ENCODE results near the gene BTG2. TPM values are rescaled to one million over a fixed set of nuclear protein-coding genes. Genes with fewer than 3 reads are reported as not detected.
"Not testable (repeated sequence)": the region's sequence is repeated elsewhere in the genome, so short reads cannot be mapped to it uniquely, and the experiment has no call there.

BTG2 gene, protein sequence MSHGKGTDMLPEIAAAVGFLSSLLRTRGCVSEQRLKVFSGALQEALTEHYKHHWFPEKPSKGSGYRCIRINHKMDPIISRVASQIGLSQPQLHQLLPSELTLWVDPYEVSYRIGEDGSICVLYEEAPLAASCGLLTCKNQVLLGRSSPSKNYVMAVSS
- total RNA-seq: 10 to 100 TPM; 58.6 to 58.9 TPM

DNA sequence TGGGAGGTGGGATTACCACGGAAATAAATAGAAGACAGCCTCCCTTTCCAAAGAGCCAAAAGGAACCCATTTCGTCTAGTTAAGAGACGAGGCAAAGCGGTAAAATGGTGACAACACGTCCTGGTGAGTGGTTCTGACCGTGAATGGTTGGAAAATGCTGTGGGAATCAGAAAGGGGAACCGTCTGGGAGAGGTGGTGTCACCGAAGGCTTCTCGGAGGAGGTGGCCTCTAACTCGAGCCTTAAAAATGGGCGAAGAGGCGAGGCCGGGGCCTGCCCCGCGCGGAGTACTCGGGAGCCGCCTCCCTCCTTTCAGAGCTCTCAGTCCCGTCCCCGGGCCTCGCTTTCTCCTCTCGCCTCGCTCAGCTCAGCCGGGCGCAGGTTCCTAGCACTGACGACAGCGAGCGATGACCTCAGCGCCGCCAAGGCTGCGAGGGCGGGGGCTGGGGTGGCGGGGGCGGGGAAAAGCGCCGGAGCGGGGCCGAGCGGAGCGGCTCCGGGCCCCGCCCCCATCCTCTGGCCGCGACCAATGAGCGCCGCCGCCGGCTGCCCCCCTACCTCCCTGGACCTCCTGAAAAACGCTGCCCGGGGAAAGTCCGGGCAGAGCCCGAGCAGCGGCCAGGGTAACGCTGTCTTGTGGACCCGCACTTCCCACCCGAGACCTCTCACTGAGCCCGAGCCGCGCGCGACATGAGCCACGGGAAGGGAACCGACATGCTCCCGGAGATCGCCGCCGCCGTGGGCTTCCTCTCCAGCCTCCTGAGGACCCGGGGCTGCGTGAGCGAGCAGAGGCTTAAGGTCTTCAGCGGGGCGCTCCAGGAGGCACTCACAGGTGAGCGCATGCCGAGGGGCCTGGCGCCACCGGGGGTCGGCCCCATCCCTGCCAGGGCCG, at the start of gene BTG2:
Gene BTG2 (plus strand): TSS at position 601 of the 890 bp plus-strand sequence. CDS start 88 bp downstream, at position 689.
- peak; percentile 93 for DNase-seq
- no peaks in the 10 kb centered on the region for H3K27me3 Mint-ChIP-seq (ENCODE audit: low read depth)
- POLR2A ChIA-PET: interaction anchor here (1.2 to 7.3 kb wide), 6 partner anchors 12 to 35 kb away, joined by 6 to 376 read pairs (median 70); no protein-coding TSS in a partner anchor
- peaks cover 67% of the 10 kb centered on the region for H3K4me1 Mint-ChIP-seq (ENCODE audit: low read depth)
- H3K9me3 Mint-ChIP-seq (ENCODE audit: insufficient read depth): no peaks in the 10 kb centered on the region
- H3K4me3 Mint-ChIP-seq: peak within 1 kb of the TSS; percentile 86
- peaks cover 42% of the 10 kb centered on the region for H3K36me3 Mint-ChIP-seq (ENCODE audit: low read depth)
- CTCF ChIA-PET: interaction anchor here (1.6 to 9.4 kb wide), 9 partner anchors 10 to 183 kb away, joined by 4 to 222 read pairs (median 74); no protein-coding TSS in a partner anchor
- H3K27ac Mint-ChIP-seq: peak within 1 kb of the TSS; percentile 89
- ATAC-seq: peak; percentile 80

DNA sequence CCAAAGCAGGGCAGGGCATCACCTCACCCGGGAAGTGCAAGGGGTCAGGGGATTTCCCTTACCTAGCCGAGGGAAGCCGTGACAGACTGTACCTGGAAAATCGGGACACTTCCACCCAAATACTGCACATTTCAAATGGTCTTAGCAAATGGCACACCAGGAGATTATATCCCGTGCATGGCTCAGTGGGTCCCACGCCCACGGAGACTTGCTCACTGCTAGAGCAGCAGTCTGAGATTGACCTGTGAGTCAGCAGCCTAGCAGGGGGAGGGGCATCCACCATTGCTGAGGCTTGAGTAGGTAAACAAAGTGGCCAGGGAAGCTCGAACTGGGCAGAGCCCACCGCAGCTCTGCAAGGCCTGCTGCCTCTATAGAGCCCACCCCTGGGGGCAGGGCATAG, 48.7 kb upstream of the BTG2 start:
- H3K27me3 Mint-ChIP-seq (ENCODE audit: low read depth): peaks cover 51% of the 10 kb centered on the region
- H3K4me3 Mint-ChIP-seq; H3K27ac Mint-ChIP-seq; H3K36me3 Mint-ChIP-seq (ENCODE audit: low read depth); H3K9me3 Mint-ChIP-seq (ENCODE audit: insufficient read depth); H3K4me1 Mint-ChIP-seq (ENCODE audit: low read depth); DNase-seq; ATAC-seq; POLR2A ChIA-PET: not testable (repeated sequence)
- CTCF ChIA-PET: interaction anchor here (1.5 kb wide), 1 partner anchor 11 kb away, joined by 7 read pairs; no protein-coding TSS in a partner anchor

DNA sequence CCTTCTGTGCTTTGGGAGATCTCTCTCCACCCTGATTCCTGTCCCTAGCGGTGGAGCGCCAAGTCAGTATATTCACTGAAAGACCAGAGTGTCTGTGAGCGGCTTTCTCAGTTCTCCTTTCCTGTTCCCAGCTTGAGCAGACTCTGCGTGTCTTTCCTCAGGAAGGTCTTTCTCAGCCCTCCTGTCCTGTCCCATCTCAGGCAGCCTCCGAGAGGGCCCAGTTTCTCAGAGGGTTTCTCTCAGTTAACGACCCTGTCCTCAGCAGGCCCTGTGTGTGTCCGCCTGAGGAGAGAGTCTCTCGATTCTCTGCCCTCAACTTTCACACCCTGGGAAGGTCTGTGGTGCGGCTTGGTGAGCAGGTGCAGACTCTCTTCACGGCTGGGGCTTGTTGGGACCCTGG, 41.8 kb upstream of the BTG2 start:
- no peaks in the 10 kb centered on the region for H3K36me3 Mint-ChIP-seq (ENCODE audit: low read depth)
- no peaks in the 10 kb centered on the region for H3K9me3 Mint-ChIP-seq (ENCODE audit: insufficient read depth)
- no peak for ATAC-seq
- DNase-seq: no peak
- ChIA-PET CTCF (interaction anchor here (1.4 to 11.7 kb wide), 4 partner anchors 8 to 224 kb away, joined by 3 to 841 read pairs (median 4); partner anchors contain the start of gene FMOD), POLR2A (no interaction called here)
- H3K4me3 Mint-ChIP-seq: no peak overlapping the region
- H3K27me3 Mint-ChIP-seq (ENCODE audit: low read depth): peaks cover 22% of the 10 kb centered on the region
- H3K27ac Mint-ChIP-seq: no peak overlapping the region
- peaks cover 10% of the 10 kb centered on the region for H3K4me1 Mint-ChIP-seq (ENCODE audit: low read depth)

DNA sequence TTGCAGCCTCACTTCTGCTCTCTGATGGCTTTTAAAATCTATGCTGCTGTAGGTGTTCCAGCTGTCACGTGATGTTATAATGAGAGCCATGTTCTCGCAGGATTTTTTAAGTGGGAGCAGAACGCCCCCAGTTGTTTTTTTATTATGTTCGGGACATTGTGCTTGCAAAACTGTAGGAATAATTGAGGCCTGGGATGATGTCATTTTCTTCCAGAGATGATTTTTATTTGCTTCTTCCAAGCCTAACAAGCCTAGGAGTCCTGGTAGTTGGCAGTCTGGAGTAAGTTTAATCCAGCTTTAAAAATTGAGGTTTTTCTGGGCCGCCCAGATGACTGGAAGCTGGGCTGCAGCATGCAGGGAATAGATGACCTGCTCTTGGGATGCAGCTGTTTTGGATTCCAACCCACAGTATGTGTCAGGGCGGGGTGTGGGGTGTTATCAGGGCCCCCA, 41.2 kb upstream of the BTG2 start:
- Mint-ChIP-seq H3K9me3 (ENCODE audit: insufficient read depth) (no peaks in the 10 kb centered on the region), H3K27me3 (ENCODE audit: low read depth) (peaks cover 21% of the 10 kb centered on the region), H3K4me1 (ENCODE audit: low read depth) (peaks cover 10% of the 10 kb centered on the region), H3K27ac (no peak overlapping the region), H3K36me3 (ENCODE audit: low read depth) (no peaks in the 10 kb centered on the region), H3K4me3 (no peak overlapping the region)
- POLR2A ChIA-PET: no interaction called here
- CTCF ChIA-PET: interaction anchor here (1.4 to 11.7 kb wide), 5 partner anchors 9 to 225 kb away, joined by 3 to 841 read pairs (median 5); partner anchors contain the start of gene FMOD
- DNase-seq (no peak), ATAC-seq (no peak)

DNA sequence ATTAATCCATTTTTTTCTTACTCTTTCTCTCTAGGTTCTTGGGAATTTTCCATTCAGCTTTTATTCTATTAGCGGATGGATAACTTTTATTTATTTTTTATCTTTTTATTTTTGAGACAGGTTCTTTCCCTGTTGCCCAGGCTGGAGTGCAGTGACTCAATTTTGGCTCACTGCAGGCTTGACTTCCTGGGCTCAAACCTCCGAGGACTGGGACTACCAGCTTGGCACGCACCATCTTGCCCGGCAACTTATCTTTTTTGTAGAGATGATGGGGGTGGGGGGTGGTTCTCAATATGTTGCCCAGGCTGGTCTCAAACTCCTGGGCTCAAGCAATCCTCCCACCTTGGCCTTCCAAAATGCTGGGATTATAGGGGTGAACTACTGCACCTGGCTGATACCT, 39.8 kb upstream of the BTG2 start:
- ChIA-PET POLR2A (no interaction called here), CTCF (interaction anchor here (9.8 to 11.7 kb wide), 2 partner anchors 79 to 220 kb away, joined by 204 to 841 read pairs; partner anchors contain the start of gene FMOD)
- no peak for ATAC-seq
- Mint-ChIP-seq H3K9me3 (ENCODE audit: insufficient read depth) (no peaks in the 10 kb centered on the region), H3K4me3 (no peak overlapping the region), H3K27me3 (ENCODE audit: low read depth) (peaks cover 9% of the 10 kb centered on the region), H3K4me1 (ENCODE audit: low read depth) (peaks cover 17% of the 10 kb centered on the region), H3K36me3 (ENCODE audit: low read depth) (no peaks in the 10 kb centered on the region), H3K27ac (no peak overlapping the region)
- no peak for DNase-seq

DNA sequence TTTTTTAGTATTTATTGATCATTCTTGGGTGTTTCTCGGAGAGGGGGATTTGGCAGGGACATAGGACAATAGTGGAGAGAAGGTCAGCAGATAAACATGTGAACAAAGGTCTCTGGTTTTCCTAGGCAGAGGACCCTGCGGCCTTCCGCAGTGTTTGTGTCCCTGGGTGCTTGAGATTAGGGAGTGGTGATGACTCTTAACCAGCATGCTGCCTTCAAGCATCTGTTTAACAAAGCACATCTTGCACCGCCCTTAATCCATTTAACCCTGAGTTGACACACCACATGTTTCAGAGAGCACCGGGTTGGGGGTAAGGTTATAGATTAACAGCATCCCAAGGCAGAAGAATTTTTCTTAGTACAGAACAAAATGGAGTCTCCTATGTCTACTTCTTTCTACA, 39.2 kb upstream of the BTG2 start:
- CTCF ChIA-PET: interaction anchor here (1.8 to 15.3 kb wide), 7 partner anchors 20 to 228 kb away, joined by 7 to 841 read pairs (median 14); partner anchors contain the start of genes FMOD and OPTC
- H3K9me3 Mint-ChIP-seq (ENCODE audit: insufficient read depth); H3K36me3 Mint-ChIP-seq (ENCODE audit: low read depth); H3K4me3 Mint-ChIP-seq; H3K27me3 Mint-ChIP-seq (ENCODE audit: low read depth); ATAC-seq; H3K27ac Mint-ChIP-seq; DNase-seq: not testable (repeated sequence)
- POLR2A ChIA-PET: interaction anchor here (7.2 kb wide), 1 partner anchor 42 kb away, joined by 102 read pairs; the partner anchor contains the start of gene BTG2
- peaks cover 23% of the 10 kb centered on the region for H3K4me1 Mint-ChIP-seq (ENCODE audit: low read depth)

DNA sequence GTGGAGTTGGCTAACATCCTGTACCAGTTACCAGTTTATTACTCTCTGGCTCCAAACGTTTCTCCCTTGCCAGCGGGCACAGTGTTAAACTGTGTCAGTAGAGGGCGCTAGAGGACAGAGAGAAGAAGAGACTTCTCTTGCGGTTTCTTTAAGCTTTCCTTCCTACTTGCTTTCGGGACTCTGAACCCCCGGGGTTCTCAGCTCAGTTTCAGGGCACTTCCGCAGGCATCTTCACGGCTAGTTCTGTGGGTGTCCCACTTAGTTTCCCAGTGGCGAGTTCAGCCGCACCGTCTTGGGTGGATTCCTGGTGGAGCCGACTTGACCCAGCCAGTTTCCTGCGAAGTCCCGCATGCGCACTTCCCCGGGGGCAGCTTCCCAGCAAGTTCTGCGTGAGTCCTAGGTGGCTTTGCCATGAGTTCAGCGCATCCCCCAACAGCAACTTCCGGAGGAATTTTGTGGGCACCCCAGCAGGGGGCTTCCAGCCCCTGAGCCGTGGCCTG, 37.9 kb upstream of the BTG2 start:
- peak overlapping the region; percentile 82 for H3K4me3 Mint-ChIP-seq
- H3K27ac Mint-ChIP-seq: peak overlapping the region; percentile 72
- DNase-seq (peak; percentile 90), ATAC-seq (peak; percentile 66)
- no peaks in the 10 kb centered on the region for H3K9me3 Mint-ChIP-seq (ENCODE audit: insufficient read depth)
- no peaks in the 10 kb centered on the region for H3K27me3 Mint-ChIP-seq (ENCODE audit: low read depth)
- ChIA-PET POLR2A (interaction anchor here (0.8 to 8.3 kb wide), 8 partner anchors 22 to 220 kb away, joined by 3 to 102 read pairs (median 3); partner anchors contain the start of gene BTG2), CTCF (interaction anchor here (0.6 to 15.3 kb wide), 77 partner anchors 10 to 925 kb away, joined by 3 to 841 read pairs (median 5); partner anchors contain the start of genes BTG2, FMOD, LAX1 and OPTC)
- peaks cover 32% of the 10 kb centered on the region for H3K4me1 Mint-ChIP-seq (ENCODE audit: low read depth)
- H3K36me3 Mint-ChIP-seq (ENCODE audit: low read depth): no peaks in the 10 kb centered on the region

DNA sequence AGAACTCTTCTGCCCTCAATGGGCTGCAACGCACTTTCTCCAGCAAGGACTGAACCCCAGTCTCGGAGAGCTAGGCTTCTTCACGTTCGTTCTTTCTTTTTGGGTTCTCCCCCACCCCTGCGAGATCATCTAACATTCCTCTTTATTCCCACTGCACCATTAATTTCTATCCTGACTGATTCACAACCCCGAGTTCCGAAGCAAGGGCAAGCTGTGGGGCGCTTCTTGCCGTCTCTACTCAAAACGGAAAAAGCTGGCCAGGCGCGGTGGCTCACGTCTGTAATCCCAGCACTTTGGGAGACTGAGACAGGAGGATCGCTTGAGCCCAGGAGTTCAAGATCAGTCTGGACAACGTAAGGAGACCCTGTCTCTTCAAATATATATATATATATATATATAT, 37.4 kb upstream of the BTG2 start:
- no peak for ATAC-seq
- Mint-ChIP-seq H3K4me3 (peak overlapping the region; percentile 82), H3K4me1 (ENCODE audit: low read depth) (peaks cover 34% of the 10 kb centered on the region), H3K27me3 (ENCODE audit: low read depth) (no peaks in the 10 kb centered on the region), H3K36me3 (ENCODE audit: low read depth) (no peaks in the 10 kb centered on the region), H3K9me3 (ENCODE audit: insufficient read depth) (no peaks in the 10 kb centered on the region), H3K27ac (peak overlapping the region; percentile 72)
- CTCF ChIA-PET: interaction anchor here (0.6 to 15.3 kb wide), 78 partner anchors 11 to 926 kb away, joined by 3 to 841 read pairs (median 4); partner anchors contain the start of genes BTG2, FMOD, LAX1 and OPTC
- POLR2A ChIA-PET: interaction anchor here (0.7 to 8.3 kb wide), 9 partner anchors 22 to 358 kb away, joined by 3 to 102 read pairs (median 3); partner anchors contain the start of gene BTG2
- DNase-seq: no peak

DNA sequence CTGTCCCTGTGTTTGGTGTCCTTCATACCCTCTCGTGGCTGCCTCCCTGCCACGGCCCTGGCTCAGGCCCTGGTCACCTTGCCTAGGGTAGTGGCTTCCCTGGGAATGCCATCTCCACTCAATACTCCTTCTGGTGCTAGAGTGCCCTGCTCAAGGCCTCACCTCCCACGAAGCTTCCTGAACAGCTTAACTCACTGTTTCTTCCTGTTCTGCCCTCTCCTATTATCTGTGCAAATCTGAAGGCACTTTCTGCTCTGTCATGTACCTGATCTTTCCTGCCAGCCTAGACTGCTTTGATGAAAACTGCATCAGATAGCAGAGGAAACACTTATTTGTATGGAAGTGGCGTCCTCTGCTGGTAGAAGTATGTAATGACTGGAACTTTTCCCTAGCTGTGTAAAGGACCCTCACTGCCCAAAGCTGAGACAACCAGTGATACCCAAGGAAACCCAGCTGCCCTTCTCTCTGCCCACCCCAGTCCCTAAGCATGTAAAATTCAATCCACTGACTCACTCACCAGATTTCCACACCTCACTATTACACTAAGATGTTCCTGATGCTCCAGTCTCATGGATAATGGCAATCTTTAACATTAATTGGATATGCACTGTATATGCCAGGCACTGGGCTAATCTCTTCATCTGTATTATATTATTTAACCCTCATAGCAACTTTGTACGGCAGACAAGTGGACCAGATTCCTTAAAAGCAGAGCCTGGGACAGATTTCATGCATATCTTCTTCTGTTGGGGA, 36.2 kb upstream of the BTG2 start:
- Mint-ChIP-seq H3K4me3 (no peak overlapping the region), H3K27ac (no peak overlapping the region), H3K36me3 (ENCODE audit: low read depth) (no peaks in the 10 kb centered on the region), H3K4me1 (ENCODE audit: low read depth) (peaks cover 46% of the 10 kb centered on the region), H3K9me3 (ENCODE audit: insufficient read depth) (no peaks in the 10 kb centered on the region), H3K27me3 (ENCODE audit: low read depth) (no peaks in the 10 kb centered on the region)
- peak; percentile 73 for DNase-seq
- CTCF ChIA-PET: interaction anchor here (0.7 to 15.3 kb wide), 33 partner anchors 14 to 927 kb away, joined by 3 to 841 read pairs (median 5); partner anchors contain the start of genes BTG2, FMOD, OPTC and PRELP
- peak; percentile 9 for ATAC-seq
- POLR2A ChIA-PET: interaction anchor here (0.6 to 8.3 kb wide), 5 partner anchors 20 to 1291 kb away, joined by 3 to 102 read pairs (median 10); partner anchors contain the start of gene BTG2

DNA sequence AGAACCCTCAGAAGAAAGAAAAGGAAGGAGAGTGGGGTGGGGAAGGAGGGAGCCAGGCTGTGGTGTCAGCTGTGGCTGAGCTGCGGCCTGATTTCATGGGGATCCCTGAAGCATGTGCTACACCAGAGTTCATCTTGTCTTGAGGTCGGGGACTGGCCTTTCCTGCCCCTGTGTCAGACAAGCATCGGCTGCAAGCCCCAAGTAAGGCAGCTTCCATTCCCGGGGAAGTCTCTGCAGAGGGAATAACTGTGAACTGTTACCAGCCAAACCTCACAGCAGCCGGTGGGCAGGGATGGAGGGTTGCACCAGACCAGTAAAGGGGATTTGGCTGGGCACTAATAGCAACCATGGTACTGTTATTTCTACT, 35.7 kb upstream of the BTG2 start:
- no peak for DNase-seq
- no peak for ATAC-seq
- Mint-ChIP-seq H3K4me3 (no peak overlapping the region), H3K4me1 (ENCODE audit: low read depth) (peaks cover 51% of the 10 kb centered on the region), H3K27ac (no peak overlapping the region), H3K36me3 (ENCODE audit: low read depth) (no peaks in the 10 kb centered on the region), H3K9me3 (ENCODE audit: insufficient read depth) (no peaks in the 10 kb centered on the region), H3K27me3 (ENCODE audit: low read depth) (no peaks in the 10 kb centered on the region)
- POLR2A ChIA-PET: interaction anchor here (0.6 to 8.3 kb wide), 4 partner anchors 20 to 1291 kb away, joined by 3 to 102 read pairs (median 46); partner anchors contain the start of gene BTG2
- CTCF ChIA-PET: interaction anchor here (0.7 to 15.3 kb wide), 25 partner anchors 15 to 432 kb away, joined by 3 to 841 read pairs (median 7); partner anchors contain the start of genes BTG2, FMOD, OPTC and PRELP

Measured in activated CD8-positive, alpha-beta T cell treated with anti-CD3 and anti-CD28 coated beads, Interleukin-2, amount 10 ng/mL, durations not matched to agents 7 days and 5 days (primary cell).